NCI-H128 (cell line): ENCODE measurements around the gene ISG20L2.

Experiments used
- DNase-seq: peaks from one replicate; lab custom pipeline; 2025; ENCODE audit not compliant: unreplicated experiment; lab: John Stamatoyannopoulos, UW

ISG20L2 gene

DNA sequence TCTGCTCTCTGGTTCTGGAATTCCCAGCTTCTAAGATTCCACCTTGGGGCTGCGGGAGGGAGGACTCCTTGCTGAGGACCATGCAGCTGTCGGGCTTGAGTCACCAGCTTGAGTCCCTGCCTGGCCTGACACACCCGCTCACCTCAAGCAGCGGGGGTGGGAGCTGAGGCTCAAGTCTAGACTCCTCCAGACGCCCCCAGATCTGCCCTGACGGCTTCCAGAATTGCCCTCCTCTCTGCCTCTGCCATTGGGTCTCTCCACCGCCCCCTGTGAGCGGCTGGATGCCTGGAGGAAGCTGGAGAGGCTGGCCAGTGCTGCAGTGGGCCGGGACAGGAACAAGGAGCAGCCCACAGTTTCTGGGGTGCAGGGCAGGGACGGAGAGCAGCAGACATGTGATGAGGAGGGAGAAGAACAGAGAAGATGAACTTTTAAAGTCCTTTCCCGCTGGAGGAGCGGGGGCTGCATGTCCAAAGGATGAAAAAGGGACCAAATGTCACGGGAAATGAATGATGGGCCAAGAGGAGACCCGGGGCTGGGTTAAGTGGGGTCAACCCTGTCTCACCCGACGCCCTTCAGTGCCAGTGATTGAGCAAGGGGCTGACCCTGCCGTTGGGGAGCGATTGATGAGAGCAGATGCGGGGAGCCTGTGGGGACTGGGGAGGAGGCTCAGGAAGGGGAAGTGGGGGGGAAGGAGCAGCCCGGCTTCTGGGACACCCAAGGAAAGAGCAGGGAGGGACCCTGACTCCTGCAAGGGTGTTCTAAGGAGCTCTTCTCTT lies 36.7 kb downstream of the ISG20L2 start:
- DNase-seq = no peak

DNA sequence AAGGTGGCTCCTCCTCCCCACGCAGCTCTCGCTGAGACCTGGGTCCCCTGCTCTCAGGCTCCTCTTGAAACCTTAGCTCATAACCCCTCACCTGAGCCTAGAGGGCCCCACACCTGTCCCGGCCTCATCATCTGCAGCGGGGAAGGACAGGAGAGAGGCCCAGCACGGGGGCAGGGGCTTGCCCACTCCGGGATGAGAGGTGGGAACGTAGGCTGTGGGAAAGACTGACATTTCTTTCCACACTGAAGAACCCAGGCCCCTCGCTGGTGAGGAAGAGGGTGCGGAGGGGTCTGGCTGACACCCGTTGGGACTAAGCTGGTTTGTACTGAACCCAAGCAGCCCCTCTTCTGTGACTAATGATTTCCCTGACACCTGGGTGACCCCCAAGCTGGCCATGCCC lies 37.4 kb downstream of the ISG20L2 start:
- no peak for DNase-seq

DNA sequence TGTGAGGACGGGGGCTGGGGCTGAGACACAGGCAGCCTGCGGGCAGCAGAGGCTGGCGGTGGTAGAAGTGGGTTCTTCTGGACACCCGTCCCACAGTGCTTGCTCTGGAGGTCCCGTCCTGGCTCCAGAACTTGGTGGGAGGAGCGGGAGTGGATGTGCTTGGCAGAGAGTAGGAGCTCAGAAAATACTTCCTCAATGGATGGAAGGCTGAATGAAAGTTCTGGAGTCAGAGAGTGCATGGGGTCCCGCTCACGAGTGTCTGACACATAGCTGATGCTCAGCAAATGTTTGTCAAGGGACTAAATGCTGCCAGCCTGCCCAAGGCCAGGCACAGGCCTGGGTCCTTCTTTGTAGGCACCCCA lies 37.9 kb downstream of the ISG20L2 start:
- no peak for DNase-seq

DNA sequence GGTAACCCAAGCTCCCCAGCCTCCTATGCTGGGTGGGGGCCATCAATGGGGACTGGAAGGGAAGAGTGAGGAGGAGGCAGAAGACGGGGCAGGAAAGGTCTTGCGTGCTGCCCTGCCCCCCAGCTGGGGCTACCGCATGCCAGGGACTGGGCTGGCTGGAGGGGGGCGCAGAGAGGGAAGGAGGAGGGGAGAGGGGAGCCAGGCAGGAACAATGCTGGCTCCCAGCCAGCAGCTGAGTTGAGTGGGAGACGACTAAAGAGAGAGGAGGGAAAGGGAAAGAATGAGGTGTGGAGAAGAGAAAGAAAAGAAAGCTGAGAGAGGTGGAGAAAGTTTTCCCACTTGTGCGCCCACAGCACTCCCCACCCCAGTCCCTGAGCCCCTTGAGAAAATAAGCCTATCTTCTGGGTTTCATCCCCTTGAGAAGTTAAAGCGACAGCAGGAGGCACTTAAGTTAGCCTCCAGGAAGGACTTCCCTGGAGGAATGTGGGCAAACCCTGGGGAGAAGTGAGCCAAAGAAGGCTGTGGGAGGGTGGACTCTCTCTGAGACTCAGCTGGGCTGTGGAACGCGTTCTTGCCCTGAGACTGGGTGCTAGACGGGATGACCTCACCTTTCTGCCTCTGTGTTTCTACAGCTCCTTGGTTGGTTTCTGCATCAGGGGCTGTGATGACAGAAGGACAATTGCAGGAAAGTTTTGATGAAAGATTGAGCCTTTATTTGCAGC lies 38.5 kb downstream of the ISG20L2 start:
- no peak for DNase-seq

DNA sequence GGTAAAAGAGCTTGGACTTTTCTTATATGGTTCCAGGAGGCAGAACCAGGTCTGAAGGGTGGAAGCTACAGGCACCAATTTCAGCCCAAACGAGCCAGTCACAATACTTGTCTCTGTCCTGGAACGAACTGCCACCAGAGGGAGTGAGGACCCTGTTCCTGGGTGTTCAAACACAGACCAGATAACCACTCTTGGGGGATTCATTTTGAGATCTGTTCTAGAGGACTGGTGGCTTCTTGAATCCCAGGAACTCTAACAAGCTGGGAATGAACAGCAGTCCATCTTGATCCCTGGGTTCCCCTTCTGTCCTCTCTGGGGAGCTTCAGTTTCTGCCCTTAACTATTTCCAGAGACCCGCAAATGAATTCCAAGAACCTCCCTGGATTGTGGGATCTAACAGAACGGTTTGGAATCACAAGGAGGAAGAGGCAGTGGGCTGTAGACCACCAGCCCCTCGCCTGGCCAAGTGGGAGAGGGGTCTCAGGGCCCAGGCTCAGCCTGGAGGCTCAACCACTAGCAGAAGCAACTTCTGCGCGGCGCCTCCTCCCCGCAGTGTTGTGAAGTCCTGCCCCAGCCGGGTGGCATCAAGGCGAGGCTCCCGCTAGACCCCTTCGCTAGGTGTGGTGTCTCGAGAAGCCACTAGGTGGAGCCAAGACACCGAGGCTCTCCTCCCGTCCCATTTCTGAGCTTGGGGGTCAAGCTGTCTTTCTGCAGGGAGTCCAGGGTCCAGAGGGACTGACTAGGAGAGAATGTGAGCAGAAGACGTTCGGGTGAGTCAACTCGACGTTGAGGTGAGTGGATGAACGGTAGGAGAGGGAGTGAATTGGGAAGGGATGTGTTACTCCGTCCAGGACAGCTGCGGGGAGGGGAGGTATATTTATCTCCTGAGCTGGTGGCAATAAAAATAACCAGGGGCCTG lies 39.3 kb downstream of the ISG20L2 start:
- peak; percentile 69 for DNase-seq

DNA sequence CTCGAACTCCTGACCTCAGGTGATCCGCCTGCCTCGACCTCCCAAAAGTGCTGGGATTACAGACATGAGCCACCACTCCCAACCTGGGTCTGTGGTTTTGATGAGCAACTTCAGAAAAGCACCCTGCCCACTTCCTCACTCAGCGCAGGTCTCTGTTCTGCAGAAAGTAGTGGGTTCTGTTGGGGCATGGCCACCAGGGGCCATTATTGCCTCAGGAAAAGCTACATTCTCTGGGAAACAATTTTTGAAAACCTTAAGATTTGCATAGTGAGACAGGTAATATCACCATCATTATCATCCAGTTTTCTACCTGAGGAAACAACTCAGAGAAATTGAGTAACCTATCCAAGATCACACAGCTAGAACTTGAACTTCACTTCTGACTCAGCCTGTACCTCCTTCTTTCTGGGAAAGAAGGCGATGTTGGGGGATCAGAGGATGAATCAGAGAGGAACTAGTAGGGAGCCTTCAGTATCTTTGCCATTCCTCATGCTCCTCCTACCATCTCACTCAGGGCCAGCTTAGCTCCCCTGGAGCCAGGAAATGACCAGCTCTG lies 44.3 kb downstream of the ISG20L2 start:
- DNase-seq = no peak

DNA sequence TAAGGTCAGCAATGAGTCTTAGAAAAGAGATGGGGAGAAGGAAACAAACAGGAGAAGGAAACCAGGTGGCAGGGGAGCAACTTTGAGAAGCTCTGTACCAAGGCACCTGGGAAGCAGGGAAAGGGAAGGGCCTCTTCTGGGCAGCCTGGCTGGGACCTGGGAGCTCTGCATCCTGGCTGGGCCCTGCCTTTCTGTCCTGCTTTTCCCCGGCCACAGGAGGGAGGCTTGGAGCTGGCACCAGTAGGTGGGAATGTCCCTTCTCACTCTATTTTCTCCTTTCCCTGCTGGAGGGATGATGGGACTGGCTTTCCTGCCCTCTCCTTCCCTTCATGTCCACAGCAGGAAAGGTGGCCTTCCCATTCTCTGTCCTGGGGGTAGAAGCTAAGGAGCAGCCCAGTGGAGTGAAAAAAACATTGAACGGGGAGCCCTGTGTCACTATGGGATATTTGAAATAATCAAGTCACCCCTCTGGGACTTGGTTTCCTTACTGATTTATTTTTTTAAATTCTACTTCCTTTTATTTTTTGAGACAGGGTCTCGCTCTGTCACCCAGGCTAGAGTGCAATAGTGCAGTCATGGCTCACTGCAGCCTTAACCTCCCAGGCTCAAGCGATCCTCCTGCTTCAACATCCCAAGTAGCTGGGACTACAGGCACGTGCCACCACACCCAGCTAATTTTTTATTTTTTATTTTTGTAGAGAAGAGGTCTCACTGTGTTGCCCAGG lies 46.2 kb downstream of the ISG20L2 start:
- no peak for DNase-seq

DNA sequence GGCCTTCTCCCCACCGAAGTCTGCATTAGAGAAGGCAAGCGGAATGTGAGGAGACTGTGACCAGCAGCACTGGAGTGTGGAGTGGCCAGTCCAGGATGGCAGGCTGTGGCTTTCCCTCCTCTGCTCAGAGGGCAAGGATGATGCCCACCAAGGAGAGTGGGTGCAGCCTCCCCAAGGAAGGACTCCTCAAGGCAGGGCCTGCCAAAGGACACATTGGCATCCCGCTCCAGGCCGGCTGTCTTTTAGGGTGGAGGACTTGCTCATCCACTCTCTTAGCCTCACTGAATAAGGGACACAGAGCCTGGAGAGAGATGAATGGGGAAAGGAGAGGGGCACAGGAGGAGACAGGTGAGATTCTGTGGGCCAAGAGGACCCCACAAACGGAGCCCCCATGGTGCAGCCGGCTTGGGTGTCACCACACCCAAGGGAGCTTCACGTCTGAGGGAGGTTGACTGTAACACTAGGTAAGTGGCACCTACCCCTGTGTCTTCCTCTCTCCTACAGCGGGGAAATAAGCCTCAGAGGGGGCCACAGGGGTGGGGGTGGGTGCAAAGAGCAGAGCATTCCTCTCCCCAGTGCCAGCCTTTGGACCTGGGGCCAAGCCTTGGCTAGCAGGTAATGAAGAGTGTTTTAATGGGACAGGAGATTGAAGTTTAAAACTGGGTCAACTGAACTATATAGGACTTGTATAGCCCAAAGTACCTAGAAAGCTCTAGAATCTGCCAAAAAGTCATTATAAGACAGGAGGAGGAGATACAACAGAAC lies 47.2 kb downstream of the ISG20L2 start:
- no peak for DNase-seq

DNA sequence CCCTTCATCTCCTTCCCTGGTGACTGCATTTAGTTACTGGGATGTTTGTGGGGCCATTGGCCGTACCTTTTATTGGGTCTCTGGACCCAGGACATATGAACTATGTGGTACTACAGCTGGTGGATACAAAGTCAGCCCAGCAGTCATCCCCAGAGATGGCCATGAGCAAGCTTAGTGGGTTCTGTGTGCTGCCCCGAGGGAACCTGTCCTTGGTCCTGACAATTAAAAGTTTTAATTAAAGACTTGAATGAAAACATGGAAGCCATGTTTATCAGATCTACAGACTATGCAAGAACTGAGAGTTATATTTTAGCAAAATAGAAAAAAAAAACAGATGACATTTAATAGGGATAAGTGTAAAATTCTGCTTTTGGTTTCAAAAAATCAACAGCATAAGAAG lies 48.5 kb downstream of the ISG20L2 start:
- DNase-seq = no peak

DNA sequence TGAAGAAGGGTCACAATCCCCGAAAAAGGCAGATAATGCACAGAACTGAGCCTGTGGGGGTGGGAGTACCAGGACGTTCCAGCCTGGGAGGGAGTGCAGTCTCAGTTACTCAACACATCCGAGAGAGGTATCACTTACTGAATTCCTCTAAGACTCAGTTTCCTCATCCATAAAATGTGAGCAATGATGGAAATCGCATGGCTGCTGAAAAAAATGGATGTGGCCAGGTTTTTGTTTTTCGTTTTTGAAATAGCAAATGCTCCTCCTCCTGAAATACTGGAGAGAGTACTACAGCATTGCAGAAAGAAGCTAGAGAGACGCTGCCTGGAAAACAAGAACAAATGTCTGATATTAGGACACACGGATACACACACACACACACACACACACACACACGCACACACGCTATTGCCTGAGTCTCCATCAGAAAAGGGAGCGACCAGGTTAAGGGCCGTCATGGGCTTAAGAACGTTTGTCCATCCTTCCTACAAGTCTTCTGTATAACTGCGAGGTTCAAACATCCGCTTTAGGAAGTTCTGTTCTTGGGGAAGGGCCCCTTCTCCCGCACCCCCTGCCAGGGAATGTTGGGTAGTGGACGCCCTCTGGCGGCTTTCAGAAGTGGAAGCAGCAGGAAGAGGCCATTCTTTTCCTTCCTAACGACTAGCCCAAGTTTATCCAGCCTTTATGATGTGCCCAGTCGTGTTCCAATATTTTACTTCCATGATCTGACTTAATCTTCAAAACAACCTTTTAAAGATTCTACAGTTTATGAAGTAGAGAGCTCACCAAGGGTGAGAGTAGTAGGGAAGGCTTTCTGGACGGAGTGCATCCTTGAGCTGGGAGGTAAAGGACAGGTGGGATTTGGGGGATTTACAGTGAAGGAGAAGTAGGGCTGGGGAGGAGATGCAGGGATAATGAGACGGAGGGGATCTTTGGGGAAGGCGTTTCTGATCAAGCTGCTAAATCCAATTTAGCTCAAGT lies 50.7 kb downstream of the ISG20L2 start:
- DNase-seq = peak; percentile 21

DNA sequence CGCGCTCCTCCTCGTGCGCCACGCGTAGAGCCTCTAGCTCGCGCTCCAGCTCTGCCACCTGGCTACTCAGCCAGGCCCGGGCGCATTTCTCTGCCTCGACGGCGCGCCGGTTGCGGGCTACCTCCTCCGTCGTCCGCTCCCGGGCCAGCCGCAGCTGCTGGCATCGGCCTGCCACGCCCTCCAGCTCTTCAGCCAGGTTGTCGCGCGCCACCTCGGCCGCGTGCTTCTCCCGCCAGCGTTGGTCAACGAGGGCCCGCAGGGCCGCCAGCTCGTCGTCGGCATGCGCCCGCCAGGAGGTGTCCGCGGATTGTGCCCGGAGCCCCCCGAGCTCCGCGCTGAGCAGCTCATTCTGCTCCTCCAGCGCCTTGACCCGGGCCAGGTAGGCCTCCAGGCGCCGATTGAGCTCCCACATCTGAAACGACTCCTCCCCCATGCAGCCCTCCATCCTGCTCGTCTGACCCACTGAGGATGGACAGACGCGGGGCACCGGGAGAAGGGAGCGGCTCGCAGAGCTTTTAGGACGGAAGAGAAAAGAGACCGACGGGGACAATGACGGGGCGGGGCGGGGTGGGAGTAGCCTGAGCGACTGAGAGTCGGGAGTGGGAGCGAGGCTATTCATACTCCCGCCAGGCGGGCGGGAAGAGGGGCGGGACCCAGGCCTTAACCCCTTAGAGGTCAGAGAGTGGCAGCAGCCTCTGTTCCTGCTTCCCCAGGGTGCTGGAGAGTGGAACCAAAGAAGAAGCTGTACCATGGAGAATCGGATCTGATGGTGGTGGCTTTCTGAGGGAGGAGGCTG lies 51.5 kb downstream of the ISG20L2 start, which contains the start of gene NES:
NES (minus strand) TSS at position 588 of the 796 bp plus-strand sequence; CDS start at position 445, 143 bp downstream.
- no peak for DNase-seq

DNA sequence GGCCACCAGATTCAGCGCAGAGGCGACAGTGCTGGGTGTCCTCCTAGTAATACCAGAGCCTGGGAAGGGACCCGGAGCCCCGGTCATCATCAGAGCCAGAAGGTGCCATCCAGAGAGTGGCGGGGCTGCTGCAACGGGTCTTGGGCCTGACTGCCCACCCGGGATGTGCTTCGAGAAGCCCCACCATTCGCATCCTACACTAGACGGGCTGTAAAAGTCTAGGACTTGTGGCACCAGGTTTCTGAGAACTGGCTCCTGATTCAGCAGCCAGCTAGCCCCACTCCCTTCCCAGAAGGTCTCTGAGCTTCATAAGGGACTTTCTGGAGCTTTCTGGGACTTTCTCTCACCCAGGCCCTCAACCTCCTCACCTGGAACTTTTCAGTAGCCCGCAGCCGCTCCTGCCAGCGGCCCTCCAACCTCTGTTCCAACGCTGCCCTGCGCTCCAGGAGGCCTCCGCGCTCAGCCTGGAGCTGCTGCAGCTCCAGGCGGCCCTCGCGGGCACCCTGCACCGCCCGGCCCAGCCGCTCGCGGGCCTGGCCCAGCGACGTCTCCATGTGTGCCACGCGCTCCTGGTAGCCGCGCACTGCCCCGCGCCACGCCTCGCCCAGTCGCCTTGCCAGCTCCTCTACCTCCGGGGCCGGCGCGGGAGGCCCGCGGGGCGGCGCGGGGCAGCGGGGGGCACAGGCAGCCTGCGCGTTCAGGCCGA lies 52.3 kb downstream of the ISG20L2 start:
- DNase-seq = no peak

DNA sequence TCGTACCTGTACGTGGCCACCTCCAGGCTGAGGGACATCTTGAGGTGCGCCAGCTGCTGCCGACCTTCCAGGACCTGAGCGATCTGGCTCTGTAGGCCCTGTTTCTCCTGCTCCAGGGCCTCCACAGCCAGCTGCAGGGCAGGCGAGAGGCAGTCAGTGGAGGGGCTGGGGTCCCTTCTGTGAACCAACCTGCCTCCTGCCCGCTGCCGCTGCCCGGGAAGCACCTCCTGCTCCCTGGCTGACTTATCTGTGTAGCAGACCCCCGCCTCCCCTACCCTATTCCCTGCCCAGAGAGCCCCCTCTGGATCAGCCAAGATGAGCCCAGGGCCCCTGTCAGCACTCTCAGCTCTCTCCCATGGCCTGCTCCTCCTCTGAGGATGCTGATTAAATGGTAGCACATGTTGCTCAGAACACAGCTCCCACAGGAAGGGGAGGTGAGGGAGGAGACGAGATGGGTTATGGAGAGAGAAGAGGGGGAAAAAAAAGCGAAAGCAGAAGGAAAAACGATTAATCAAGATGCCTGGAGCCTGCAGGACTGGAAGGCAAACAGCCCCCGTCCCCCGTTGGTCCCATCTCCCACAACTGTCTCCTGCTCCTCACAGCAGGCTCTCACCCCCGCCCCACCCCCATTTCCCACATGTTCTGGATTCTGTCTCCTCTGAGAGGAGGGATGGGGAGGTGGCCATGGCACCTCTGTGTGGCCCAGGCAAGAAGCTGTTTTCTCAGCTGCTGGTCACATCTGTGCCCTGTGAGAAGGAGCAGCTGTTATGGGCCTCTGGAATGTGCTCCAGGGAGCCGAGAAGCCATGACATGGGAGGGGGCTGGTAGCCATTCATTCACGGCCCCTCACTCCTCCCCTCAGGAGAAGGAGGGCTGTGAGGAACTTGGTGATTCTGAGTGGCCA lies 53.1 kb downstream of the ISG20L2 start:
- no peak for DNase-seq

DNA sequence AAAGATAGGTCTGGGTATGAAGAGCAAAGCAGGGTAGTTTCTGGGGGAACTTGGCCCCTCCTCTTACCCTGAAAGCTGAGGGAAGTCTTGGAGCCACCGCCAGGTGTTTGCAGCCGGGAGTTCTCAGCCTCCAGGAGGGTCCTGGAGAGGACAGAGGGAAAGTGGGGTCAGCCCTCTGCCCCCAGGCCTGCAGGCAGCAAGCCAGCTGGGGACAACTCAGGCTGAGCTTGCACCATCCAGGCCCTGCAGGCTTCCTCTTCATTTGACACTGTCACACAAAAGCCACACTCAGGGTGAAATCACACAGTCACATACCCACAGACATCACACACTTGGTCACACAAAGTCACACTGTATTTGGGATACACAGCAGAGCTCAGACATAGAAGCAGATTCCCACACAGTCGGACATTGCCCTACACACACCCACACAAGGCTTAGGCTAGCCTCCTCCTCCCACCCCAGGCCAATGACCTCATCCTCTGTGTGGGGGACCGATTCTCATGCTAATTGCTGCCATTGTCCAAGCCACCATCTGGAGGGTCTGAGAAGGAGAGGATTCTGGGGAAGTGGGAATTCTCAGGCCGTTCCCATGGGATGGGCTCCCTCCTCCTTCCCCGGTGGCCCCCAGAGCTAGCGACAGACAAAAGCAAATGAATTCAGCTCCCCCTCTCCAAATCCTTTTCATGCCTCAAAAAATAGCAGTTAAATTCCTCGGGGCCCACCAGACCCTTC lies 55.0 kb downstream of the ISG20L2 start:
- DNase-seq = no peak
